ENCODE measurements around the gene IQCE. TPM values are rescaled to one million over a fixed set of nuclear protein-coding genes. Genes with fewer than 3 reads are reported as not detected.

Gene IQCE
- total RNA-seq, 1 experiment from 2014 or later = 21.4 TPM

GRCh38 chr7:2587778-2588177, 29.0 kb downstream of the IQCE start:
- POLR2A ChIA-PET = no interaction called here
- BruUV-seq (replicated peaks) = no TSS peak
- ATAC-seq = no peak

More at GRCh38 chr7:2587778-2588177, 29.0 kb downstream of the IQCE start:
- Histone ChIP-seq H3K4me3 (replicated peaks in 1 of 2; ENCODE audit: low read depth in 1 of 2, low read length in 2 of 2) (no peak overlapping the region), H3K9ac (ENCODE audit: low read length) (no peak overlapping the region), H3K4me1 (ENCODE audit: control insufficient read depth in 1 of 2, insufficient read depth in 2 of 2, low read length in 2 of 2) (no peaks in the 10 kb centered on the region), H3K27ac (ENCODE audit: low read depth, low read length) (no peak overlapping the region), H4K20me1 (ENCODE audit: insufficient read depth) (no peaks in the 10 kb centered on the region), H3K27me3 (ENCODE audit: insufficient read depth, low read length) (no peaks in the 10 kb centered on the region), H2AFZ (ENCODE audit: low read depth, low read length, poor library complexity, severe bottlenecking) (no peak overlapping the region), H3K9me2 (ENCODE audit: insufficient read depth) (no peaks in the 10 kb centered on the region), H3K36me3 (ENCODE audit: control insufficient read depth in 1 of 2, insufficient read depth in 2 of 2, low read length in 2 of 2) (peaks cover 0 to 2% of the 10 kb centered on the region in 2 experiments; a peak in 1 of 4 replicates), H3K79me2 (ENCODE audit: insufficient read depth, low read length) (no peaks in the 10 kb centered on the region), H3K4me2 (ENCODE audit: low read length) (no peak overlapping the region), H3K9me3 (ENCODE audit: control insufficient read depth in 1 of 2, insufficient read depth in 1 of 2, low read depth in 1 of 2, low read length in 2 of 2) (no peaks in the 10 kb centered on the region)
- ChIA-PET CTCF (no interaction called here), RAD21 (ENCODE audit: low non-redundant PET in 1 of 2, low total read pairs in 2 of 2, uncharacterized antibody in 2 of 2, unreplicated experiment in 2 of 2) (no interaction called here)
- TF ChIP-seq CEBPB (IDR thresholded peaks at IDR 0.05; ENCODE audit: low read depth) (no peak), ZBTB33 (IDR thresholded peaks at IDR 0.05; ENCODE audit: extremely low read depth, insufficient replicate concordance, low read length) (no peak), ATF3 (IDR thresholded peaks at IDR 0.05) (no peak), EZH2 (IDR thresholded peaks at IDR 0.05) (no peak), MAX (IDR thresholded peaks at IDR 0.05) (no peak), JUND (IDR thresholded peaks at IDR 0.05) (no peak), CBX3 (IDR thresholded peaks at IDR 0.05; ENCODE audit: low read depth) (no peak), SRF (IDR thresholded peaks at IDR 0.05; ENCODE audit: low read depth) (no peak), POLR2A (IDR thresholded peaks at IDR 0.05; ENCODE audit: borderline replicate concordance, extremely low read depth, insufficient read depth, insufficient read length) (no peak), RAD21 (IDR thresholded peaks at IDR 0.05; ENCODE audit: low read depth) (no peak), SIN3A (IDR thresholded peaks at IDR 0.05; ENCODE audit: low read depth) (no peak), EZH2phosphoT487 (IDR thresholded peaks at IDR 0.05; ENCODE audit: borderline replicate concordance) (no peak)
- DNase-seq (ENCODE audit: low read depth, low spot score) = no peak
- intact Hi-C loops (cut with micrococcal nuclease) = no loop called here
